Peyer's patch (tissue), 4 donors: Measurements from ENCODE around the gene EPS8L2.

Experiments
- POLR2A ChIP-seq, 2 donors: fragments of 450-650 bp; IDR thresholded peaks; one replicate each; pipeline ENCODE4 v1.5.1; 2017; ENCODE audit warnings: antibody characterized with exemption in 2 of 2, mild to moderate bottlenecking in 2 of 2, moderate library complexity in 2 of 2
- TF ChIP-seq, protein P1 (sequence below), 6 experiments: fragments of 450-650 bp in 4 of 6; fragments of 200-600 bp in 2 of 6; sonication (generic) in 1 of 6; IDR thresholded peaks; one replicate each; pipeline ENCODE4 v1.5.1; 2017 to 2019; ENCODE audit warnings: antibody characterized with exemption in 6 of 6, mild to moderate bottlenecking in 3 of 6, moderate library complexity in 1 of 6

DNA sequence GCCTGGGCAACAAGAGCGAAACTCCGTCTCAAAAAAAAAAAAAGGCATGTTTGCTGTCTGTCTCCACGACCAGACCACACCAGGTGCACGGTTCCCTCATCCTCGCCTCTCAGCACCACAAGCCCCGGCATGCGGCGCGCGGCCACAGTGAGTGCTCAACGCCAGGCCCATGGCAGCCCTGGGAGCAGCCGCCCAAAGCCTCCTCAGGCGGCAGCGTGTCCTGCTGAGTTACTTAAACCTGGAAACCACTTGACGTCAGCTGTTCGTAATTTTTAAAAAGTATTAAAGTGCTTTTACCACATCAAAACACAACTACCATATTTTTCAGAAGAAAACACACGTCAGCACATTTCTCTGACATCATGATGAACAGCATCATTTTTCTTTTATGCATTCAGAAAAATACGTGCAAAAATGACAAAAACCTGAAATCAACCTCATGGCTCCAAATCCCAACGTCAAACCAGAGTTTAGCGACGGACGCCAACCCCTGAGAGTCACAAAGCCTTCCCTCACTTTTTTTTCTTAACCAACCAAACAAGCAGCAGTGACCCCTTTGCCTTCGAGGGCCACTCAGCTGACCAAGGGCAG is 13.1 kb upstream of the EPS8L2 start:
- TF ChIP-seq, protein P1, sequence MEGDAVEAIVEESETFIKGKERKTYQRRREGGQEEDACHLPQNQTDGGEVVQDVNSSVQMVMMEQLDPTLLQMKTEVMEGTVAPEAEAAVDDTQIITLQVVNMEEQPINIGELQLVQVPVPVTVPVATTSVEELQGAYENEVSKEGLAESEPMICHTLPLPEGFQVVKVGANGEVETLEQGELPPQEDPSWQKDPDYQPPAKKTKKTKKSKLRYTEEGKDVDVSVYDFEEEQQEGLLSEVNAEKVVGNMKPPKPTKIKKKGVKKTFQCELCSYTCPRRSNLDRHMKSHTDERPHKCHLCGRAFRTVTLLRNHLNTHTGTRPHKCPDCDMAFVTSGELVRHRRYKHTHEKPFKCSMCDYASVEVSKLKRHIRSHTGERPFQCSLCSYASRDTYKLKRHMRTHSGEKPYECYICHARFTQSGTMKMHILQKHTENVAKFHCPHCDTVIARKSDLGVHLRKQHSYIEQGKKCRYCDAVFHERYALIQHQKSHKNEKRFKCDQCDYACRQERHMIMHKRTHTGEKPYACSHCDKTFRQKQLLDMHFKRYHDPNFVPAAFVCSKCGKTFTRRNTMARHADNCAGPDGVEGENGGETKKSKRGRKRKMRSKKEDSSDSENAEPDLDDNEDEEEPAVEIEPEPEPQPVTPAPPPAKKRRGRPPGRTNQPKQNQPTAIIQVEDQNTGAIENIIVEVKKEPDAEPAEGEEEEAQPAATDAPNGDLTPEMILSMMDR (IDR thresholded peaks at IDR 0.05) = no peak
- no peak for TF ChIP-seq POLR2A (IDR thresholded peaks at IDR 0.05)
